Measurements from ENCODE around the gene PRKCA.

PRKCA gene

DNA sequence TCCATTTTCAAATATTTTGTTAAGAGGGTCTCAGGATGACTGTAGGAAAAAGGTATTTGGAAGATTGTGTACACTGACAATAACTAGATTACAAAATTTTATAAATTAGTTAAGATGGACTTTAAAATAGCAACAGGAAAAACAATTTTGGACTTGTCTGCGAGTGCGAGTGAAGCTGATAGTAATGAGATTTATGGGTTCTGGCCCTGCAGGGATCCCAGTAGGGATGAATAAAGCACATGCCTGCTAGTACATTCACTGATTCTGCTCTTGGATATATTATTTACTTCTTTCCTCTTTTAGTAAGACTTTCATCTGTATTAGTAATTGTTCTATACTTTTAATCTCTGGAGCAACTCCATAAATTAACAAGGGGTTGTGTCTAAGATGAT lies 28.2 kb downstream of the PRKCA start:
- no peak for TF ChIP-seq GABPA (IDR thresholded peaks at IDR 0.05; ENCODE audit: low read depth)
- TF ChIP-seq, protein P1, sequence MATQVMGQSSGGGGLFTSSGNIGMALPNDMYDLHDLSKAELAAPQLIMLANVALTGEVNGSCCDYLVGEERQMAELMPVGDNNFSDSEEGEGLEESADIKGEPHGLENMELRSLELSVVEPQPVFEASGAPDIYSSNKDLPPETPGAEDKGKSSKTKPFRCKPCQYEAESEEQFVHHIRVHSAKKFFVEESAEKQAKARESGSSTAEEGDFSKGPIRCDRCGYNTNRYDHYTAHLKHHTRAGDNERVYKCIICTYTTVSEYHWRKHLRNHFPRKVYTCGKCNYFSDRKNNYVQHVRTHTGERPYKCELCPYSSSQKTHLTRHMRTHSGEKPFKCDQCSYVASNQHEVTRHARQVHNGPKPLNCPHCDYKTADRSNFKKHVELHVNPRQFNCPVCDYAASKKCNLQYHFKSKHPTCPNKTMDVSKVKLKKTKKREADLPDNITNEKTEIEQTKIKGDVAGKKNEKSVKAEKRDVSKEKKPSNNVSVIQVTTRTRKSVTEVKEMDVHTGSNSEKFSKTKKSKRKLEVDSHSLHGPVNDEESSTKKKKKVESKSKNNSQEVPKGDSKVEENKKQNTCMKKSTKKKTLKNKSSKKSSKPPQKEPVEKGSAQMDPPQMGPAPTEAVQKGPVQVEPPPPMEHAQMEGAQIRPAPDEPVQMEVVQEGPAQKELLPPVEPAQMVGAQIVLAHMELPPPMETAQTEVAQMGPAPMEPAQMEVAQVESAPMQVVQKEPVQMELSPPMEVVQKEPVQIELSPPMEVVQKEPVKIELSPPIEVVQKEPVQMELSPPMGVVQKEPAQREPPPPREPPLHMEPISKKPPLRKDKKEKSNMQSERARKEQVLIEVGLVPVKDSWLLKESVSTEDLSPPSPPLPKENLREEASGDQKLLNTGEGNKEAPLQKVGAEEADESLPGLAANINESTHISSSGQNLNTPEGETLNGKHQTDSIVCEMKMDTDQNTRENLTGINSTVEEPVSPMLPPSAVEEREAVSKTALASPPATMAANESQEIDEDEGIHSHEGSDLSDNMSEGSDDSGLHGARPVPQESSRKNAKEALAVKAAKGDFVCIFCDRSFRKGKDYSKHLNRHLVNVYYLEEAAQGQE (IDR thresholded peaks at IDR 0.05; ENCODE audit: insufficient replicate concordance, low read depth): no peak
- no peak for TF ChIP-seq POLR2AphosphoS5 (IDR thresholded peaks at IDR 0.05; ENCODE audit: low read depth)
- TF ChIP-seq, protein P2, sequence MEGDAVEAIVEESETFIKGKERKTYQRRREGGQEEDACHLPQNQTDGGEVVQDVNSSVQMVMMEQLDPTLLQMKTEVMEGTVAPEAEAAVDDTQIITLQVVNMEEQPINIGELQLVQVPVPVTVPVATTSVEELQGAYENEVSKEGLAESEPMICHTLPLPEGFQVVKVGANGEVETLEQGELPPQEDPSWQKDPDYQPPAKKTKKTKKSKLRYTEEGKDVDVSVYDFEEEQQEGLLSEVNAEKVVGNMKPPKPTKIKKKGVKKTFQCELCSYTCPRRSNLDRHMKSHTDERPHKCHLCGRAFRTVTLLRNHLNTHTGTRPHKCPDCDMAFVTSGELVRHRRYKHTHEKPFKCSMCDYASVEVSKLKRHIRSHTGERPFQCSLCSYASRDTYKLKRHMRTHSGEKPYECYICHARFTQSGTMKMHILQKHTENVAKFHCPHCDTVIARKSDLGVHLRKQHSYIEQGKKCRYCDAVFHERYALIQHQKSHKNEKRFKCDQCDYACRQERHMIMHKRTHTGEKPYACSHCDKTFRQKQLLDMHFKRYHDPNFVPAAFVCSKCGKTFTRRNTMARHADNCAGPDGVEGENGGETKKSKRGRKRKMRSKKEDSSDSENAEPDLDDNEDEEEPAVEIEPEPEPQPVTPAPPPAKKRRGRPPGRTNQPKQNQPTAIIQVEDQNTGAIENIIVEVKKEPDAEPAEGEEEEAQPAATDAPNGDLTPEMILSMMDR (IDR thresholded peaks at IDR 0.05; ENCODE audit: insufficient read depth, low read length): no peak
- no peak for TF ChIP-seq SPI1 (IDR thresholded peaks at IDR 0.05; ENCODE audit: borderline replicate concordance, low read depth)
- no peak for DNase-seq (ENCODE audit: low read depth in 1 of 2, low spot score in 1 of 2)
- Histone ChIP-seq H3K27me3 (ENCODE audit: insufficient read depth, poor library complexity, severe bottlenecking) (no peaks in the 10 kb centered on the region), H3K27ac (replicated peaks) (no peak overlapping the region), H3K4me3 (replicated peaks; ENCODE audit: insufficient read depth, low read length) (no peak overlapping the region)

DNA sequence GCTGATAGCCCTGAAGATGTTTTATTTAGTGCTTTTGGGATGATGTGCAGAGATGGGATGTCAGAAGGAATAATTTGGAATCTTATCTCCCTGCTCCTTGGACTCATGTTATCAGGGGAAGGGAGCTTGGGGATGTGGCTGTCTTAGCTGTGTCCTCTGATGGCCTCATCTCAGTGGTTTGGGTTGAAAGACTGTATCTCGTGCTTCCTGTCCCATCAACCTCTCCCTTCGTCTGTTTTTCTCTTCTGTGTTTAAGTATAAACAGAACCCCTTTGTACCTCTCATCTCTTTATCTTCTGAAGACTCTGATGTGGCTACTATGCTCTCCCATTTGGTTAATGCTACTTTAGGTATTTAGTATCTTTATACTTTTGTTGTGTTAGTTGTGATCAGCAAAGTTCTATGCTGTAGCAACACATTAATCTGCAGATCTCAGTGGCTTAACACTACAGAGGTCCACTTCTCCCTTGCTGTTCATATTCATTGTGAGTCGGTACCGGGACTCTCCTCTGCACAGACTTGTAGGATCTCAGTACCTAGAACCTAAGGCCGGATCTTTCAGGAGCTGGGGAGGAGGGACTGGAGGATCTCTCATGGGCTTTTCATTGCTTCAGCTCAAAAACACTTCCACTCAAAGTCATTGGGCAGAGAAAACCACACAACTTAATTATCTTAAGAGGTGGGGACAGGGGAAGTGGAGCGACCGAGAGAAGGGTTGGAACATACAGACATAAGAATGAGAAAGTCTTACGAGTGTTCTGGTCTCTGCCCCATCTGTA lies 28.8 kb downstream of the PRKCA start:
- no peaks in the 10 kb centered on the region for H3K27me3 ChIP-seq (ENCODE audit: insufficient read depth, poor library complexity, severe bottlenecking)
- H3K4me3 ChIP-seq (replicated peaks; ENCODE audit: insufficient read depth, low read length): no peak overlapping the region
- TF ChIP-seq, protein P2 (IDR thresholded peaks at IDR 0.05; ENCODE audit: insufficient read depth, low read length): no peak
- no peak for TF ChIP-seq SPI1 (IDR thresholded peaks at IDR 0.05; ENCODE audit: borderline replicate concordance, low read depth)
- TF ChIP-seq POLR2AphosphoS5 (IDR thresholded peaks at IDR 0.05; ENCODE audit: low read depth): no peak
- TF ChIP-seq GABPA (IDR thresholded peaks at IDR 0.05; ENCODE audit: low read depth): no peak
- TF ChIP-seq, protein P1 (IDR thresholded peaks at IDR 0.05; ENCODE audit: insufficient replicate concordance, low read depth): no peak
- no peak for DNase-seq (ENCODE audit: low read depth in 1 of 2, low spot score in 1 of 2)
- H3K27ac ChIP-seq (replicated peaks): no peak overlapping the region

DNA sequence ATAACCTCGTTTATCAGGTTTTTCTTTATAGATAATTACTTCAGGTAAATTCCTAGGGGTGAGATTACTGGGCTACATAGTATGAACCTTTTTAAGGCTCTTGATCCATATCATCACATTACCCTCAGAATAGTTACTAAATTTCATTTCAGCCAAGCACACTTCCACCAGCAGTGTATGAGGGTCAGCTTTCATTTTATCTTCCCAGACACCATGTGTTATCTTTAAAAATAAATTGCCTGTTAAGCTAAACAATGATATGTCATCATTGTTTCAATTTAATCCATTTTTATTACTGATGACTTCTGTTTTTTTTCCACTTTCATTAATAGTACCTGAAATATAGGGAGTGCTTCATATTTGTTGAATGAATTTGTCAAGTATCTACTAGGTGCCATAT lies 33.4 kb downstream of the PRKCA start:
- TF ChIP-seq SPI1 (IDR thresholded peaks at IDR 0.05; ENCODE audit: borderline replicate concordance, low read depth) (no peak), POLR2AphosphoS5 (IDR thresholded peaks at IDR 0.05; ENCODE audit: low read depth) (no peak), GABPA (IDR thresholded peaks at IDR 0.05; ENCODE audit: low read depth) (no peak)
- TF ChIP-seq, protein P2 (IDR thresholded peaks at IDR 0.05; ENCODE audit: insufficient read depth, low read length): no peak
- TF ChIP-seq, protein P1 (IDR thresholded peaks at IDR 0.05; ENCODE audit: insufficient replicate concordance, low read depth): no peak
- DNase-seq (ENCODE audit: low read depth in 1 of 2, low spot score in 1 of 2): no peak
- H3K4me3 ChIP-seq (replicated peaks; ENCODE audit: insufficient read depth, low read length): no peak overlapping the region

More for the DNA sequence above, 33.4 kb downstream of the PRKCA start:
- Histone ChIP-seq H3K27me3 (ENCODE audit: insufficient read depth, poor library complexity, severe bottlenecking) (no peaks in the 10 kb centered on the region), H3K27ac (replicated peaks) (no peak overlapping the region)

All from HL-60 (cell line).